C4-2B (cell line): ENCODE measurements around the gene FBRSL1.

Experiments
- H3K27ac ChIP-seq: fragments of 450-650 bp; 2 replicates; pipeline ENCODE4 v1.5.1; 2017
- CTCF ChIP-seq: fragments of 450-650 bp; conservative IDR thresholded peaks from 2 replicates; pipeline ENCODE4 v1.5.1; 2017; ENCODE audit warnings: mild to moderate bottlenecking
- ZFX ChIP-seq: fragments of 450-650 bp; IDR thresholded peaks from 2 replicates; pipeline ENCODE4 v1.6.1; 2017

The FBRSL1 gene

GRCh38 chr12:132497514-132498405, 7.8 kb downstream of the FBRSL1 start:
- TF ChIP-seq CTCF: no peak
- no peak for TF ChIP-seq ZFX
- H3K27ac ChIP-seq: peak overlapping the region; percentile 8

- TF ChIP-seq CTCF: no peak
- no peak for TF ChIP-seq ZFX
- no peak overlapping the region for H3K27ac ChIP-seq
Measured at GRCh38 chr12:132498931-132499330, 9.0 kb downstream of the FBRSL1 start.

- no peak overlapping the region for H3K27ac ChIP-seq
- no peak for TF ChIP-seq ZFX
- no peak for TF ChIP-seq CTCF
Measured at GRCh38 chr12:132500142-132500855, 10.3 kb downstream of the FBRSL1 start.

DNA sequence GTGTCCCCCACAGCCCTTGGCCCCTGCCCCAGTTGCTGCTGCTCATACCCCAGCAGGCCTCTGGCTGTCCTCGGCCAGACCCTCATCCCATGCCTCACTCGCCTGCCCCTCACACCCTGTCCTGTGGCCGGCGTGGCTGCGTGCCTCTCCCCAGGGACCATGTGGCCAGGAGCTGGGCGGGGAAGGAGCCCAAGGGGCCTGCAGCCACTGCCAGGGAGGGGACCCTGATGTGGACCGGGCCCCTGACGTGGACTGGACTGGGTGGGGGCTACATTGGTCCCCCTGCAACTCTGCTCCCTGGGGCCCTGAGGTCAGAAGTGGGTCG, 10.9 kb downstream of the FBRSL1 start:
- no peak overlapping the region for H3K27ac ChIP-seq
- TF ChIP-seq ZFX (no peak), CTCF (no peak)

GRCh38 chr12:132501204-132501940, 11.4 kb downstream of the FBRSL1 start:
- H3K27ac ChIP-seq: peak overlapping the region; percentile 23
- TF ChIP-seq CTCF: no peak
- TF ChIP-seq ZFX: no peak

- TF ChIP-seq CTCF (no peak), ZFX (no peak)
- H3K27ac ChIP-seq: peak overlapping the region; percentile 23
Measured at GRCh38 chr12:132502149-132502881, 12.4 kb downstream of the FBRSL1 start.
